DND-41 (cell line): ENCODE results near the gene ZKSCAN7.
"Not testable (repeated sequence)": the region's sequence is repeated elsewhere in the genome, so short reads cannot be mapped to it uniquely, and the experiment has no call there.

ENCODE experiments used
- ATAC-seq: fragments of 200-7000 bp; cut with Tn5 transposase; 3 replicates; pipeline ENCODE4 v1.9.1; 2021; ENCODE audit warnings: low read depth; ENCODE audit not compliant: insufficient read depth
- DNase-seq: peaks from one replicate; pipeline ENCODE4 v3.0.0-alpha.2; 2020
- H2AFZ ChIP-seq: 2 replicates; pipeline ENCODE4 v1.6.0; 2012; ENCODE audit warnings: low read depth, low read length
- H3K27ac ChIP-seq: 2 replicates; pipeline ENCODE4 v1.5.1; 2012; ENCODE audit warnings: low read length, inconsistent platforms
- H3K27me3 ChIP-seq: fragments of 200-600 bp; sonication (generic); 2 replicates; pipeline ENCODE4 v1.6.0; 2012; ENCODE audit warnings: low read length, mild to moderate bottlenecking, inconsistent platforms; ENCODE audit not compliant: insufficient read depth, poor library complexity
- H3K36me3 ChIP-seq: 2 replicates; pipeline ENCODE4 v1.5.1; 2012; ENCODE audit warnings: low read length, inconsistent platforms; ENCODE audit not compliant: insufficient read depth
- H3K4me1 ChIP-seq: 2 replicates; pipeline ENCODE4 v1.5.1; 2012; ENCODE audit warnings: mild to moderate bottlenecking, low read length; ENCODE audit not compliant: insufficient read depth
- H3K4me2 ChIP-seq: 2 replicates; pipeline ENCODE4 v1.6.0; 2012; ENCODE audit warnings: mild to moderate bottlenecking, moderate library complexity, low read length, inconsistent platforms; ENCODE audit not compliant: insufficient read depth
- H3K4me3 ChIP-seq, 2 experiments: fragments of 200-600 bp in 1 of 2; shearing (Covaris generic) in 1 of 2; 2 replicates each; pipeline ENCODE4 v1.5.1; 2012 to 2016; ENCODE audit warnings: inconsistent platforms in 2 of 2, low read length in 2 of 2, mild to moderate bottlenecking in 2 of 2, low read depth in 1 of 2, moderate library complexity in 1 of 2
- H3K79me2 ChIP-seq: 2 replicates; pipeline ENCODE4 v1.6.0; 2012; ENCODE audit warnings: low read length, inconsistent platforms; ENCODE audit not compliant: insufficient read depth
- H3K9ac ChIP-seq: 2 replicates; pipeline ENCODE4 v1.6.0; 2012; ENCODE audit warnings: low read depth, mild to moderate bottlenecking, inconsistent platforms, low read length, moderate library complexity
- H3K9me3 ChIP-seq: 2 replicates; pipeline ENCODE4 v1.5.1; 2012; ENCODE audit warnings: low read length, moderate library complexity, mild to moderate bottlenecking, inconsistent platforms; ENCODE audit not compliant: insufficient read depth, severe bottlenecking
- H4K20me1 ChIP-seq: 2 replicates; pipeline ENCODE4 v1.6.0; 2012; ENCODE audit warnings: low read length; ENCODE audit not compliant: insufficient read depth
- CTCF ChIP-seq: IDR thresholded peaks from 2 replicates; pipeline ENCODE4 v1.5.1; 2012; ENCODE audit warnings: borderline replicate concordance, low read length, moderate library complexity, mild to moderate bottlenecking; ENCODE audit not compliant: poor library complexity, severe bottlenecking; ENCODE audit errors: extremely low read depth
- EZH2 ChIP-seq: IDR thresholded peaks from 3 replicates; pipeline ENCODE4 v1.6.1; 2012; ENCODE audit warnings: borderline replicate concordance, low read depth, mild to moderate bottlenecking, moderate library complexity, low read length, inconsistent platforms; ENCODE audit not compliant: severe bottlenecking

The ZKSCAN7 gene

GRCh38 chr3:44535364-44535763, 19.6 kb upstream of the ZKSCAN7 start:
- Histone ChIP-seq H3K27me3 (no peaks in the 10 kb centered on the region), H3K9me3 (no peaks in the 10 kb centered on the region), H2AFZ (no peak overlapping the region), H3K4me2 (no peak overlapping the region), H3K4me1 (no peaks in the 10 kb centered on the region), H3K9ac (no peak overlapping the region), H3K79me2 (no peaks in the 10 kb centered on the region), H4K20me1 (no peaks in the 10 kb centered on the region), H3K36me3 (no peaks in the 10 kb centered on the region), H3K27ac (no peak overlapping the region), H3K4me3 (no peak overlapping the region)
- DNase-seq (no peak), ATAC-seq (no peak)
- no peak for TF ChIP-seq EZH2
- TF ChIP-seq CTCF = no peak

DNA sequence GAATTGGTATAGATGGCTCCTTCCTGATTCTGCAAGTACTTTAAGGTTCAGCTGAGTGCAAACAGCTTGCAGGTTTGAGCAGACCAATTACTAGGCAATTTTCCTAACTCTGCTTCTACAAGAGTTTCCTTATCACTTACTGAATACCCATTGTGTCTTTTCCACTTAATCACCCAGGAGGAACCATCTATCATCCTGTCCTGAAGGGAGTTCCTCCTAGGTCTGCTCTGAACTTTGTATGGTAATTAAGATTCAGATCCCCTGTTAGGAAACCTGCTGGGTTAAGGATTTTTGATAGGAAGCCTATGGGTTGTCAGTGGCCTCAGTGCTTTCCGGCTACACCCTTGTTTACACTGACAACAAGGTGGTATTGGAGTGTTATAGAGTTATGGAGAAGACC, 10.2 kb upstream of the ZKSCAN7 start:
- not testable (repeated sequence) for H3K36me3 ChIP-seq, H3K4me2 ChIP-seq, H2AFZ ChIP-seq, H3K79me2 ChIP-seq, ATAC-seq, H3K9me3 ChIP-seq, H3K27ac ChIP-seq, H3K27me3 ChIP-seq, H3K4me3 ChIP-seq, DNase-seq, H3K4me1 ChIP-seq, H3K9ac ChIP-seq, H4K20me1 ChIP-seq

- ATAC-seq = peak; percentile 67
- H3K9ac ChIP-seq = peak overlapping the region; percentile 82
- H3K27me3 ChIP-seq = no peaks in the 10 kb centered on the region
- H3K9me3 ChIP-seq = no peaks in the 10 kb centered on the region
- H2AFZ ChIP-seq = peak overlapping the region; percentile 99
- H3K4me2 ChIP-seq = peak overlapping the region; percentile 84
- peaks cover 15% of the 10 kb centered on the region for H3K79me2 ChIP-seq
- DNase-seq = peak; percentile 35
- H3K27ac ChIP-seq = peak overlapping the region; percentile 87
- no peaks in the 10 kb centered on the region for H4K20me1 ChIP-seq
- peaks cover 22% of the 10 kb centered on the region for H3K36me3 ChIP-seq
- TF ChIP-seq EZH2 (no peak), CTCF (no peak)
- peaks cover 31% of the 10 kb centered on the region for H3K4me1 ChIP-seq
- peak overlapping the region; percentile 55 to 71 for H3K4me3 ChIP-seq
Measured at GRCh38 chr3:44555723-44556122, 730 bp downstream of the ZKSCAN7 start.

DNA sequence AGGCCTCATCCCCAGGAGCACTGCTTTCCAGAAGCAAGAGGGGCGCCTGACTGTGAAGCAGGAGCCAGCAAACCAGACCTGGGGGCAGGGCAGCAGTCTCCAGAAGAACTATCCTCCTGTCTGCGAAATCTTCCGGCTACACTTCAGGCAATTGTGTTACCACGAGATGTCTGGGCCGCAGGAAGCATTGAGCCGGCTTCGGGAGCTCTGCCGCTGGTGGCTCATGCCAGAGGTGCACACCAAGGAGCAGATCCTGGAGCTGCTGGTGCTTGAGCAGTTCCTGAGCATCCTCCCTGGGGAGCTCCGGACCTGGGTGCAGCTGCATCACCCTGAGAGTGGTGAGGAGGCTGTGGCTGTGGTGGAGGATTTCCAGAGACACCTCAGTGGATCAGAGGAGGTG, 2.1 kb downstream of the ZKSCAN7 start:
- H3K27me3 ChIP-seq = no peaks in the 10 kb centered on the region
- ATAC-seq (no peak), DNase-seq (no peak)
- peaks cover 8% of the 10 kb centered on the region for H3K9me3 ChIP-seq
- no peak overlapping the region for H3K27ac ChIP-seq
- H3K36me3 ChIP-seq = peaks cover 34% of the 10 kb centered on the region
- TF ChIP-seq EZH2 (no peak), CTCF (no peak)
- no peak overlapping the region for H2AFZ ChIP-seq
- no peak overlapping the region for H3K4me2 ChIP-seq
- peaks cover 31% of the 10 kb centered on the region for H3K4me1 ChIP-seq
- H3K9ac ChIP-seq = no peak overlapping the region
- H3K4me3 ChIP-seq = no peak overlapping the region
- peaks cover 15% of the 10 kb centered on the region for H3K79me2 ChIP-seq
- H4K20me1 ChIP-seq = no peaks in the 10 kb centered on the region
